Mammary epithelial cell (primary cell): ENCODE measurements around the gene VSX1.

Experiments
- CTCF ChIP-seq, 2 donors: IDR thresholded peaks in 1 of 2; conservative IDR thresholded peaks in 1 of 2; 2 replicates each; pipeline ENCODE4 v1.5.1; 2011 to 2012; ENCODE audit warnings: inconsistent platforms in 2 of 2, low read length in 2 of 2, mild to moderate bottlenecking in 2 of 2, control low read depth in 1 of 2, low read depth in 1 of 2; ENCODE audit not compliant: insufficient read depth in 1 of 2; ENCODE audit errors: extremely low read depth in 1 of 2
- EZH2 ChIP-seq: IDR thresholded peaks from 2 replicates; pipeline ENCODE4 v1.6.1; 2012; ENCODE audit warnings: low read length, inconsistent platforms, borderline replicate concordance

GRCh38 chr20:25044261-25044560 is 37.7 kb downstream of the VSX1 start:
- TF ChIP-seq EZH2 (no peak), CTCF (conservative IDR thresholded peaks at IDR 0.05 in 1 of 2, IDR thresholded peaks at IDR 0.05 in 1 of 2; ENCODE audit: extremely low read depth in 1 of 2, insufficient read depth in 1 of 2, low read depth in 1 of 2, low read length in 2 of 2) (no peak)
